ENCODE measurements around the gene CD24.
"Not testable (repeated sequence)": the region's sequence is repeated elsewhere in the genome, so short reads cannot be mapped to it uniquely, and the experiment has no call there.

DNA sequence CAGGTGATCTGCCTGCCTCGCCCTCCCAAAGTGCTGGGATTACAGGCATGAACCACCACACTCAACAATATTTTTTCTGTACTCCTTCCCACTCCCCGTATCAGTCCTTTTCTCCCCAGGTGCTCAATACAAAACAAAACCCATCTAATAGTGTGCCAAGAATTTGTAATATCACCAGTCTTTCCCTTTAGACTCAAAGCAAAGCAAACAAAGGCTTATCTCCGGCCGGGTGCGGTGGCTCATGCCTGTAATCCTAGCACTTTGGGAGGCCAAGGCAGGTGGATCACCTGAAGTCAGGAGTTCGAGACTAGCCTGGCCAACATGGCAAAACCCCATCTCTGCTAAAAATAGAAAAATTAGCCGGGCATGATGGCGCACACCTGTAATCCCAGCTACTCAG, 45.1 kb upstream of the CD24 start:
- TF ChIP-seq, protein P1, sequence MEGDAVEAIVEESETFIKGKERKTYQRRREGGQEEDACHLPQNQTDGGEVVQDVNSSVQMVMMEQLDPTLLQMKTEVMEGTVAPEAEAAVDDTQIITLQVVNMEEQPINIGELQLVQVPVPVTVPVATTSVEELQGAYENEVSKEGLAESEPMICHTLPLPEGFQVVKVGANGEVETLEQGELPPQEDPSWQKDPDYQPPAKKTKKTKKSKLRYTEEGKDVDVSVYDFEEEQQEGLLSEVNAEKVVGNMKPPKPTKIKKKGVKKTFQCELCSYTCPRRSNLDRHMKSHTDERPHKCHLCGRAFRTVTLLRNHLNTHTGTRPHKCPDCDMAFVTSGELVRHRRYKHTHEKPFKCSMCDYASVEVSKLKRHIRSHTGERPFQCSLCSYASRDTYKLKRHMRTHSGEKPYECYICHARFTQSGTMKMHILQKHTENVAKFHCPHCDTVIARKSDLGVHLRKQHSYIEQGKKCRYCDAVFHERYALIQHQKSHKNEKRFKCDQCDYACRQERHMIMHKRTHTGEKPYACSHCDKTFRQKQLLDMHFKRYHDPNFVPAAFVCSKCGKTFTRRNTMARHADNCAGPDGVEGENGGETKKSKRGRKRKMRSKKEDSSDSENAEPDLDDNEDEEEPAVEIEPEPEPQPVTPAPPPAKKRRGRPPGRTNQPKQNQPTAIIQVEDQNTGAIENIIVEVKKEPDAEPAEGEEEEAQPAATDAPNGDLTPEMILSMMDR (IDR thresholded peaks at IDR 0.05) = not testable (repeated sequence)
- TF ChIP-seq POLR2A (IDR thresholded peaks at IDR 0.05) = not testable (repeated sequence)

Measured in uterus (tissue), 2 donors.